K562 (cell line): ENCODE data around the gene CRELD2. TPM values are rescaled to one million over a fixed set of nuclear protein-coding genes. Genes with fewer than 3 reads are reported as not detected.

Experiments used
- ATAC-seq: fragments of 200-7000 bp; cut with Tn5 transposase; 3 replicates; pipeline ENCODE4 v1.9.1; 2020; ENCODE audit warnings: moderate library complexity
- BruUV-seq: library from RNA; stranded (reverse); fragments of 400-500 nt; replicated peaks from 2 replicates; lab custom pipeline; 2021; lab: Mats Ljungman, UMichigan
- CTCF ChIA-PET: fragments of 300-600 bp; formaldehyde crosslinking; extraction: SDS; loops from one replicate; lab custom pipeline; 2021; ENCODE audit warnings: low intra/inter-chr PET ratio; lab: Yijun Ruan, JAX
- POLR2A ChIA-PET: fragments of 300-600, 350-650 bp; sonication (Branson Sonifier 250); formaldehyde crosslinking; extraction: SDS; loops from one replicate; lab custom pipeline; 2021; ENCODE audit warnings: antibody characterized with exemption, inconsistent platforms; lab: Yijun Ruan, JAX
- DNase-seq, 4 experiments: peaks; one replicate each; pipeline versions ENCODE4 v3.0.0 to v3.0.0-alpha.2; 2011 to 2018; ENCODE audit warnings: low spot score in 3 of 4, mixed read lengths in 3 of 4; ENCODE audit errors: extremely low read depth in 1 of 4
- FAIRE-seq: peaks from 2 replicates; lab custom pipeline; 2011; peaks lifted over from hg19 to GRCh38; lab: Jason Lieb, UNC
- H2AFZ ChIP-seq: 2 replicates; pipeline ENCODE4 v1.6.0; 2011; ENCODE audit warnings: low read depth, low read length, control low read depth, inconsistent platforms
- H3K27ac ChIP-seq: fragments of 200-600 bp; 3 replicates; pipeline ENCODE4 v1.8.0; 2011; ENCODE audit warnings: low read depth, mild to moderate bottlenecking, control low read depth, inconsistent platforms, low read length, moderate library complexity, mixed read lengths; ENCODE audit errors: extremely low read depth
- H3K27me3 ChIP-seq, 2 experiments: fragments of 300-600 bp in 1 of 2; 2 replicates in 1 of 2; 3 replicates in 1 of 2; pipeline versions ENCODE4 v1.6.0 to v1.8.0; 2011; ENCODE audit warnings: inconsistent platforms in 2 of 2, low read length in 2 of 2, mild to moderate bottlenecking in 1 of 2, mixed read lengths in 1 of 2, moderate library complexity in 1 of 2; ENCODE audit not compliant: control insufficient read depth in 2 of 2, insufficient read depth in 2 of 2
- H3K36me3 ChIP-seq: fragments of 300-600 bp; 3 replicates; pipeline ENCODE4 v1.8.0; 2011; ENCODE audit warnings: mild to moderate bottlenecking, low read length, inconsistent platforms; ENCODE audit not compliant: control insufficient read depth, insufficient read depth
- H3K4me1 ChIP-seq, 2 experiments: fragments of 200-600 bp in 1 of 2; replicated peaks in 1 of 2; 2 replicates in 1 of 2; 3 replicates in 1 of 2; pipeline versions ENCODE4 v1.5.1 to v1.8.0; 2011; ENCODE audit warnings: inconsistent platforms in 2 of 2, low read length in 2 of 2, mild to moderate bottlenecking in 1 of 2, mixed read lengths in 1 of 2, moderate library complexity in 1 of 2; ENCODE audit not compliant: control insufficient read depth in 2 of 2, insufficient read depth in 2 of 2
- H3K4me2 ChIP-seq: 2 replicates; pipeline ENCODE4 v1.6.1; 2011; ENCODE audit warnings: low read length, control low read depth, inconsistent platforms, mixed read lengths; ENCODE audit not compliant: insufficient read depth
- H3K4me3 ChIP-seq: fragments of 200-600 bp; sonication (generic), shearing (Covaris generic); 2 replicates; pipeline ENCODE4 v1.5.1; 2016; ENCODE audit warnings: control low read depth, inconsistent platforms
- H3K79me2 ChIP-seq: fragments of 200-600 bp; 3 replicates; pipeline ENCODE4 v1.8.0; 2011; ENCODE audit warnings: low read length, inconsistent platforms; ENCODE audit not compliant: control insufficient read depth, insufficient read depth
- H3K9ac ChIP-seq, 2 experiments: 2 replicates each; pipeline versions ENCODE4 v1.6.0 to v1.6.1; 2011; ENCODE audit warnings: low read depth in 2 of 2, low read length in 2 of 2, control low read depth in 1 of 2, inconsistent platforms in 1 of 2, mild to moderate bottlenecking in 1 of 2, mixed read lengths in 1 of 2; ENCODE audit not compliant: insufficient read depth in 1 of 2
- H3K9me1 ChIP-seq: one replicate; pipeline ENCODE4 v1.6.0; 2011; ENCODE audit warnings: inconsistent platforms, mild to moderate bottlenecking, low read length, moderate library complexity; ENCODE audit not compliant: control insufficient read depth, insufficient read depth
- H3K9me3 ChIP-seq: replicated peaks from 2 replicates; pipeline ENCODE4 v1.5.1; 2011; ENCODE audit warnings: low read depth, low read length, inconsistent platforms; ENCODE audit not compliant: control insufficient read depth, insufficient read depth
- H4K20me1 ChIP-seq: replicated peaks from 2 replicates; pipeline ENCODE4 v1.6.1; 2011; ENCODE audit warnings: low read length, inconsistent platforms, mixed read lengths; ENCODE audit not compliant: control insufficient read depth, insufficient read depth
- ARHGAP35 ChIP-seq: fragments of 450-650 bp; IDR thresholded peaks from 2 replicates; pipeline ENCODE4 v1.6.1; 2018; ENCODE audit not compliant: partially characterized antibody
- BRD4 ChIP-seq: fragments of 200-600 bp; sonication (generic); IDR thresholded peaks from 2 replicates; pipeline ENCODE4 v1.6.1; 2017; ENCODE audit warnings: inconsistent platforms
- OTX1 ChIP-seq: fragments of 450-650 bp; formaldehyde crosslinking; IDR thresholded peaks from 2 replicates; pipeline ENCODE4 v1.4.0; 2022; ENCODE audit warnings: mild to moderate bottlenecking
- POLR2G ChIP-seq: fragments of 200-400 bp; formaldehyde crosslinking; IDR thresholded peaks from 2 replicates; pipeline ENCODE4 v1.6.1; 2017; ENCODE audit warnings: low read depth, mild to moderate bottlenecking, antibody characterized with exemption, low read length, moderate library complexity
- PPARD ChIP-seq: fragments of 250-450 bp; sonication (Bioruptor Pico); IDR thresholded peaks from 2 replicates; pipeline ENCODE4 v1.8.0; 2022; ENCODE audit warnings: inconsistent platforms, mild to moderate bottlenecking, moderate library complexity
- RBFOX2 ChIP-seq: fragments of 200-400 bp; formaldehyde crosslinking; IDR thresholded peaks from 2 replicates; pipeline ENCODE4 v1.6.1; 2017; ENCODE audit warnings: low read depth, mild to moderate bottlenecking, low read length, moderate library complexity
- SIN3B ChIP-seq: fragments of 450-650 bp; IDR thresholded peaks from 2 replicates; pipeline ENCODE4 v1.6.1; 2017; ENCODE audit warnings: low read depth, mild to moderate bottlenecking, moderate library complexity
- SNRNP70 ChIP-seq: fragments of 200-400 bp; formaldehyde crosslinking; optimal IDR thresholded peaks from 2 replicates; pipeline ENCODE3; 2017; ENCODE audit warnings: low read depth, low read length
- TARDBP ChIP-seq: fragments of 450-650 bp; IDR thresholded peaks from 2 replicates; pipeline ENCODE4 v1.6.1; 2016
- ZMIZ1 ChIP-seq, 2 experiments: fragments of 150-350 bp in 1 of 2; IDR thresholded peaks; 2 replicates each; pipeline ENCODE4 v1.6.1; 2012 to 2016; ENCODE audit warnings: low read depth in 2 of 2, low read length in 2 of 2, mild to moderate bottlenecking in 1 of 2, moderate library complexity in 1 of 2
- ZNF551 ChIP-seq: fragments of 250-450 bp; sonication (Bioruptor Pico); IDR thresholded peaks from 2 replicates; pipeline ENCODE4 v1.5.0; 2021; ENCODE audit warnings: mild to moderate bottlenecking, moderate library complexity
- WGBS: fragments of 100-300 bp; shearing (Covaris generic); methylation state at CpG from one replicate; pipeline ENCODE4 v1.1.6; 2016; ENCODE audit warnings: low coverage, mixed read lengths; ENCODE audit not compliant: insufficient coverage; ENCODE audit errors: missing lambda C conversion rate; 5-methylcytosine and 5-hydroxymethylcytosine counted together
- in situ Hi-C: fragments of 300-500 bp; cut with MboI; formaldehyde crosslinking; loops from 4 replicates; pipeline ENCODE4 v1.15.0; 2018; ENCODE audit warnings: inconsistent platforms, mixed read lengths
- intact Hi-C: fragments of 100-400 bp; cut with micrococcal nuclease; formaldehyde crosslinking; loops from 2 replicates; pipeline ENCODE4 v1.14.2; 2022
- polyA plus RNA-seq, 8 experiments: library from polyadenylated mRNA; depleted of rRNA in 4 of 8; stranded (reverse) in 5 of 8; unstranded in 3 of 8; fragments of >200 nt; fragmentation: Nextera tagmentation in 2 of 8; fragmentation: Illumina TruSeq in 1 of 8; extraction: Ambion mirVana in 2 of 8; extraction: Trizol in 1 of 8; gene quantifications; 2 replicates each; pipeline versions ENCODE4 v1.2.1 to v1.2.3, GENCODE V29; 2011 to 2014; ENCODE audit warnings: inconsistent platforms in 1 of 8, missing spikeins in 1 of 8
- total RNA-seq, 7 experiments: library from RNA; depleted of rRNA in 6 of 7; stranded (reverse); fragments of >200 nt in 6 of 7; fragmentation: Illumina TruSeq in 2 of 7; extraction: Trizol in 2 of 7; gene quantifications; 2 replicates each; pipeline versions ENCODE4 v1.2.1 to v1.2.3, GENCODE V29; 2011 to 2021; ENCODE audit warnings: low replicate concordance in 1 of 7

CRELD2 gene
- total and polyA plus RNA-seq, 9 of the 15 experiments (the other 6 are each of a cell fraction or from before 2014, with no cell fraction given): 0.96 to 25.3 (median 8.8) TPM

- Histone ChIP-seq H3K4me3 (no peak overlapping the region), H3K36me3 (peaks cover 13% of the 10 kb centered on the region; the same call in 1 of the 3 replicates), H3K27ac (no peak overlapping the region), H3K9me3 (no peaks in the 10 kb centered on the region), H3K27me3 (no peaks in the 10 kb centered on the region), H3K9me1 (no peaks in the 10 kb centered on the region), H4K20me1 (0 out of 2 replicates have a peak, but pooled peaks cover 3% of the 10 kb centered on the region), H3K4me1 (peaks cover 4 to 26% of the 10 kb centered on the region in 2 experiments; a peak in 4 of 5 replicates), H3K9ac (no peak overlapping the region), H3K4me2 (no peak overlapping the region), H2AFZ (no peak overlapping the region), H3K79me2 (peaks cover under 1% of the 10 kb centered on the region; the same call in 1 of the 3 replicates)
- FAIRE-seq (no peak), ATAC-seq (no peak), DNase-seq (no peak)
- BruUV-seq: no TSS peak
- intact Hi-C loops (no loop called here), in situ Hi-C loops (loop anchor here (5.0 kb wide), 1 partner anchor 156 kb away; no protein-coding TSS in a partner anchor)
- ChIA-PET POLR2A (no interaction called here), CTCF (no interaction called here)
- TF ChIP-seq SIN3B: no peak
- TF ChIP-seq ARHGAP35: no peak
- TF ChIP-seq TARDBP: no peak
- no peak for TF ChIP-seq OTX1 (CRISPR knock-in tag)
- TF ChIP-seq POLR2G: 0 out of 2 replicates have a peak, but pooled peaks have one; percentile 28
- TF ChIP-seq ZNF551 (CRISPR knock-in tag): no peak
- TF ChIP-seq SNRNP70: no peak
- no peak for TF ChIP-seq ZMIZ1 (IDR thresholded peaks at IDR 0.05; ENCODE audit: low read depth in 2 of 2, low read length in 2 of 2)
- no peak for TF ChIP-seq BRD4
- TF ChIP-seq PPARD (CRISPR knock-in tag): no peak
- 0 out of 2 replicates have a peak, but pooled peaks have one; percentile 14 for TF ChIP-seq RBFOX2
- WGBS: 85% methylated on average over 9 of the region's 25 CpGs
Measured at GRCh38 chr22:49922926-49923325, 4.5 kb downstream of the CRELD2 start.
